Peyer's patch (tissue), 4 donors: ENCODE results near the gene FAM25C.
"Not testable (repeated sequence)": the region's sequence is repeated elsewhere in the genome, so short reads cannot be mapped to it uniquely, and the experiment has no call there.

ENCODE experiments used
- CTCF ChIP-seq, 6 experiments: fragments of 450-650 bp in 4 of 6; fragments of 200-600 bp in 2 of 6; sonication (generic) in 1 of 6; IDR thresholded peaks; one replicate each; pipeline ENCODE4 v1.5.1; 2017 to 2019; ENCODE audit warnings: antibody characterized with exemption in 6 of 6, mild to moderate bottlenecking in 3 of 6, moderate library complexity in 1 of 6
- POLR2A ChIP-seq, 2 donors: fragments of 450-650 bp; IDR thresholded peaks; one replicate each; pipeline ENCODE4 v1.5.1; 2017; ENCODE audit warnings: antibody characterized with exemption in 2 of 2, mild to moderate bottlenecking in 2 of 2, moderate library complexity in 2 of 2

GRCh38 chr10:47990097-47990496, 9.5 kb downstream of the FAM25C start:
- TF ChIP-seq CTCF, POLR2A (IDR thresholded peaks at IDR 0.05): not testable (repeated sequence)
